Measurements from ENCODE around the gene MPI.

GRCh38 chr15:74904190-74904805 lies 14.5 kb downstream of the MPI start:
- TF ChIP-seq CTCF (IDR thresholded peaks at IDR 0.05) (no peak), POLR2A (IDR thresholded peaks at IDR 0.05) (no peak)

Measured in lower leg skin (tissue), 3 donors.